Skeletal muscle tissue (tissue), 1 donor: ENCODE data around the gene REV1. TPM values are rescaled to one million over a fixed set of nuclear protein-coding genes. Genes with fewer than 3 reads are reported as not detected.

Experiments
- total RNA-seq: library from RNA; depleted of rRNA; stranded (reverse); fragments of >200 nt; gene quantifications from one replicate; pipeline ENCODE4 v1.2.3, GENCODE V29; 2014

Gene REV1
- total RNA-seq, 1 donor from 2014 or later = 59.0 TPM

Other genes with a start within 250 kb of the REV1 start
- not detected for gene LYG2, start 234.4 kb downstream of the REV1 start, total RNA-seq
- 0.52 TPM for gene LYG1, start 188.8 kb downstream of the REV1 start, total RNA-seq
- 26.6 TPM for gene TXNDC9, start 153.7 kb downstream of the REV1 start, total RNA-seq
- gene EIF5B, start 152.6 kb downstream of the REV1 start, total RNA-seq = 11.0 TPM